Measurements from ENCODE around the gene RASGRF2. TPM values are rescaled to one million over a fixed set of nuclear protein-coding genes. Genes with fewer than 3 reads are reported as not detected.

The RASGRF2 gene
- total RNA-seq, 1 donor from 2014 or later: 0.05 TPM

GRCh38 chr5:80951366-80951765 lies 8.8 kb upstream of the RASGRF2 start:
- Mint-ChIP-seq H3K36me3 (ENCODE audit: unreplicated experiment) (no peaks in the 10 kb centered on the region), H3K4me1 (ENCODE audit: unreplicated experiment) (peaks cover 1% of the 10 kb centered on the region), H3K9me3 (ENCODE audit: unreplicated experiment) (peaks cover 10% of the 10 kb centered on the region), H3K27ac (ENCODE audit: unreplicated experiment) (no peak overlapping the region), H3K4me3 (ENCODE audit: unreplicated experiment) (no peak overlapping the region), H3K27me3 (ENCODE audit: unreplicated experiment) (peaks cover 31% of the 10 kb centered on the region)
- no peak for DNase-seq (ENCODE audit: extremely low spot score, unreplicated experiment)
- no peak for TF ChIP-seq CTCF (IDR thresholded peaks at IDR 0.05)

- TF ChIP-seq CTCF (IDR thresholded peaks at IDR 0.05): no peak
- H3K9me3 Mint-ChIP-seq (ENCODE audit: unreplicated experiment): no peaks in the 10 kb centered on the region
- H3K36me3 Mint-ChIP-seq (ENCODE audit: unreplicated experiment): no peaks in the 10 kb centered on the region
- H3K27me3 Mint-ChIP-seq (ENCODE audit: unreplicated experiment): peaks cover 40% of the 10 kb centered on the region
- no peak overlapping the region for H3K27ac Mint-ChIP-seq (ENCODE audit: unreplicated experiment)
- DNase-seq (ENCODE audit: extremely low spot score, unreplicated experiment): no peak
- peaks cover 1% of the 10 kb centered on the region for H3K4me1 Mint-ChIP-seq (ENCODE audit: unreplicated experiment)
- H3K4me3 Mint-ChIP-seq (ENCODE audit: unreplicated experiment): no peak overlapping the region
These were observed 6.6 kb upstream of the RASGRF2 start for GRCh38 chr5:80953587-80953986.

GRCh38 chr5:80955082-80955590 lies 5.0 kb upstream of the RASGRF2 start:
- H3K9me3 Mint-ChIP-seq (ENCODE audit: unreplicated experiment): no peaks in the 10 kb centered on the region
- no peak overlapping the region for H3K27ac Mint-ChIP-seq (ENCODE audit: unreplicated experiment)
- no peak overlapping the region for H3K4me3 Mint-ChIP-seq (ENCODE audit: unreplicated experiment)
- no peak for DNase-seq (ENCODE audit: extremely low spot score, unreplicated experiment)
- no peak for TF ChIP-seq CTCF (IDR thresholded peaks at IDR 0.05)
- H3K27me3 Mint-ChIP-seq (ENCODE audit: unreplicated experiment): peaks cover 49% of the 10 kb centered on the region
- peaks cover 3% of the 10 kb centered on the region for H3K36me3 Mint-ChIP-seq (ENCODE audit: unreplicated experiment)
- peaks cover 8% of the 10 kb centered on the region for H3K4me1 Mint-ChIP-seq (ENCODE audit: unreplicated experiment)

GRCh38 chr5:80956272-80956671 lies 3.9 kb upstream of the RASGRF2 start:
- TF ChIP-seq CTCF (IDR thresholded peaks at IDR 0.05): no peak
- peaks cover 53% of the 10 kb centered on the region for H3K27me3 Mint-ChIP-seq (ENCODE audit: unreplicated experiment)

GRCh38 chr5:80957031-80957761 lies 3.0 kb upstream of the RASGRF2 start:
- H3K4me3 Mint-ChIP-seq (ENCODE audit: unreplicated experiment): no peak overlapping the region
- H3K27me3 Mint-ChIP-seq (ENCODE audit: unreplicated experiment): peaks cover 60% of the 10 kb centered on the region
- peaks cover 13% of the 10 kb centered on the region for H3K4me1 Mint-ChIP-seq (ENCODE audit: unreplicated experiment)
- H3K9me3 Mint-ChIP-seq (ENCODE audit: unreplicated experiment): no peaks in the 10 kb centered on the region
- no peak overlapping the region for H3K27ac Mint-ChIP-seq (ENCODE audit: unreplicated experiment)
- TF ChIP-seq CTCF (IDR thresholded peaks at IDR 0.05): no peak
- peaks cover 3% of the 10 kb centered on the region for H3K36me3 Mint-ChIP-seq (ENCODE audit: unreplicated experiment)
- DNase-seq (ENCODE audit: extremely low spot score, unreplicated experiment): no peak

More at GRCh38 chr5:80956272-80956671, 3.9 kb upstream of the RASGRF2 start:
- no peak for DNase-seq (ENCODE audit: extremely low spot score, unreplicated experiment)
- no peaks in the 10 kb centered on the region for H3K9me3 Mint-ChIP-seq (ENCODE audit: unreplicated experiment)
- peaks cover 12% of the 10 kb centered on the region for H3K4me1 Mint-ChIP-seq (ENCODE audit: unreplicated experiment)
- no peak overlapping the region for H3K4me3 Mint-ChIP-seq (ENCODE audit: unreplicated experiment)
- peaks cover 3% of the 10 kb centered on the region for H3K36me3 Mint-ChIP-seq (ENCODE audit: unreplicated experiment)
- no peak overlapping the region for H3K27ac Mint-ChIP-seq (ENCODE audit: unreplicated experiment)

Data from osteocyte (in vitro differentiated cells).